Heart left ventricle (tissue), 16 donors: ENCODE results near the gene ABCC9. TPM values are rescaled to one million over a fixed set of nuclear protein-coding genes. Genes with fewer than 3 reads are reported as not detected.

Source experiments
- ATAC-seq, 4 donors: fragments of 200-7000 bp; cut with Tn5 transposase; one replicate each; pipeline ENCODE4 v1.9.1; 2020 to 2022; ENCODE audit warnings: moderate library complexity in 4 of 4, mild to moderate bottlenecking in 3 of 4, moderate number of reproducible peaks in 1 of 4
- DNase-seq, 5 donors: peaks; one replicate each; pipeline ENCODE4 v3.0.0-alpha.2; 2020
- H3K27ac ChIP-seq, 12 donors: fragments of 200-600 bp; sonication (generic) in 4 of 12; one replicate each; pipeline versions ENCODE4 v1.5.0 to v1.8.0; 2016 to 2022; ENCODE audit warnings: mild to moderate bottlenecking in 2 of 12
- H3K27me3 ChIP-seq, 9 donors: fragments of 200-600 bp; sonication (generic) in 2 of 9; one replicate each; pipeline versions ENCODE4 v1.5.1 to v1.8.0; 2016 to 2022; ENCODE audit warnings: mild to moderate bottlenecking in 3 of 9
- H3K36me3 ChIP-seq, 9 donors: fragments of 200-600 bp; sonication (generic) in 2 of 9; one replicate each; pipeline versions ENCODE4 v1.5.0 to v1.8.0; 2018 to 2022; ENCODE audit warnings: mild to moderate bottlenecking in 2 of 9
- H3K4me1 ChIP-seq, 12 donors: fragments of 200-600 bp; sonication (generic) in 4 of 12; one replicate each; pipeline versions ENCODE4 v1.5.0 to v1.8.0; 2016 to 2022; ENCODE audit warnings: mild to moderate bottlenecking in 3 of 12
- H3K4me3 ChIP-seq, 12 donors: fragments of 200-600 bp; sonication (generic) in 4 of 12; one replicate each; pipeline versions ENCODE4 v1.5.0 to v1.8.0; 2017 to 2022; ENCODE audit warnings: mild to moderate bottlenecking in 9 of 12, moderate library complexity in 4 of 12
- H3K9me3 ChIP-seq, 12 donors: fragments of 200-600 bp; sonication (generic) in 4 of 12; one replicate each; pipeline versions ENCODE4 v1.5.0 to v1.8.0; 2016 to 2022; ENCODE audit warnings: mild to moderate bottlenecking in 1 of 12
- POLR2A ChIP-seq, 2 donors: fragments of 450-650 bp; IDR thresholded peaks; one replicate each; pipeline ENCODE4 v1.6.1; 2017; ENCODE audit warnings: antibody characterized with exemption in 2 of 2, mild to moderate bottlenecking in 2 of 2, moderate library complexity in 2 of 2
- WGBS, 4 donors: extraction: QIAGEN DNeasy Blood & Tissue Kit in 2 of 4; methylation state at CpG; one replicate each; pipeline versions ENCODE4 v1.1.5 to v1.1.7; 2013 to 2018; 5-methylcytosine and 5-hydroxymethylcytosine counted together
- intact Hi-C, 10 donors: fragments of 100-400 bp; cut with DNase I; formaldehyde crosslinking; loops; one replicate each; pipeline versions ENCODE4 v1.11.1 to v1.14.2; 2022
- polyA plus RNA-seq, 2 donors: library from polyadenylated mRNA; stranded (reverse); fragments of 200-250 nt; gene quantifications; one replicate each; pipeline ENCODE4 v1.2.3, GENCODE V29; 2013
- total RNA-seq, 9 donors: library from RNA; depleted of rRNA in 2 of 9; stranded (reverse); fragments of >200 nt in 2 of 9; fragmentation: NEBNext Ultra II Directional in 3 of 9; extraction: Animal tissue kit (Norgen Biotek cat#: 25700) in 3 of 9; gene quantifications; one replicate each; pipeline versions ENCODE4 v1.1.0 to v1.2.4, GENCODE V29; 2016 to 2023
- TF ChIP-seq, protein P1 (sequence below), 12 donors: fragments of 200-600 bp; sonication (generic) in 4 of 12; IDR thresholded peaks; one replicate each; pipeline versions ENCODE4 v1.5.0 to v1.8.0; 2018 to 2022; ENCODE audit warnings: antibody characterized with exemption in 12 of 12, mild to moderate bottlenecking in 5 of 12
- donor health status: ischemic (EF 13 %, LVEDD 7.1; RV severe dilation, severe dysfunction).
- donor health status: healthy with polysubstance abuse.
- donor health status: DM: no; HTN: yes; CAD: no.
- donor health status: DM: no; HTN: no; CAD: no.
- donor health status: ischemic (EF 25% LVEDD 6.9; RV normal size, moderate dysfunction).
- donor health status: ischemic (EF 25% LVEDD 5.7; RV mildly dilated, moderate dysfunction).
- donor health status: healthy.
- donor health status: DM: yes; HTN: yes; CAD: no.
- donor health status: ischemic (EF 35%, LVEDD 5.7; RV mildly dilated, moderate dysfunction).
- donor health status: nonischemic (EF 11% LVEDD 7.7; RV severe dilation, severe dysfunction).
- donor health status: DM: yes; HTN: yes; CAD: no.
- donor health status: PGD.
- donor health status: ischemic (EF 29% LVEDD 5.4; RV normal size, mild dysfunction).
- donor health status: nonischemic (EF 23%, LVEDD 6.1; RV moderate dilation, normal function).

The ABCC9 gene
- total and polyA plus RNA-seq, 11 donors = 14.1 to 103 (median 70.8) TPM

DNA sequence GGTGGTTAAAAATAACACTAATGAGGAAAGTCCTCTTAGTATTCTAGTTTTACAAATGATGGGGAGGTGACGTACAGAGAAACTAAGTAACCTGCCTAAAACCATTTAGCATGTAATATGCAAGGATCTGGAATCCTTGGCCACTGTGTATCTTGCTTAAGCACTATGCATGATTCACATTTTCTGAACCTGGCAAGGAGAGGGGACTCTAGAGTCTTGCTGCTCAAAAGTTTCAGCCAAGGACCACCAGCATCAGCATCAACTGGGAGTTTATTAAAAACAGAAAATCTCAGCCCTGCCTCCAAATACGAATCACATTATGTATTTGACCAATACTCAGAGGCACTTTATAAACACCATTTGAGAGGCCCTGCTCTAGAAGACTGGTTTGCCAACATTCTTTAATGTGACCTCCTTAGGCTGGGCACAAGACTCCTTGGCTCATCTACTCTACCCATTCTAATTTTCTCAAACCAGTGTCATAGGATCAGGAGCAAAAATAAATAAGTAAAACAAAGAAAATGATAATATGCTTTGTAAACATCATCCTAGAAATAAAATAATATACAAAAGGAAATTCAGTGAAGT, 52.9 kb downstream of the ABCC9 start:
- 65 to 79% (median 71%) methylated on average over 2 of the region's 2 CpGs for WGBS, 4 donors
- Histone ChIP-seq H3K9me3 (no peaks in the 10 kb centered on the region), H3K4me3 (no peak overlapping the region), H3K36me3 (peaks cover 0 to 30% (median 0%) of the 10 kb centered on the region in 9 donors), H3K27ac (no peak overlapping the region), H3K27me3 (no peaks in the 10 kb centered on the region), H3K4me1 (peaks cover 0 to 52% (median 20%) of the 10 kb centered on the region in 12 donors)
- ATAC-seq (no peak), DNase-seq (no peak)
- intact Hi-C loops = loop anchor here in 1 of 10 donors (10.0 kb wide), 1 partner anchor 114 kb away; the partner anchor contains the start of gene KCNJ8
- TF ChIP-seq, protein P1, sequence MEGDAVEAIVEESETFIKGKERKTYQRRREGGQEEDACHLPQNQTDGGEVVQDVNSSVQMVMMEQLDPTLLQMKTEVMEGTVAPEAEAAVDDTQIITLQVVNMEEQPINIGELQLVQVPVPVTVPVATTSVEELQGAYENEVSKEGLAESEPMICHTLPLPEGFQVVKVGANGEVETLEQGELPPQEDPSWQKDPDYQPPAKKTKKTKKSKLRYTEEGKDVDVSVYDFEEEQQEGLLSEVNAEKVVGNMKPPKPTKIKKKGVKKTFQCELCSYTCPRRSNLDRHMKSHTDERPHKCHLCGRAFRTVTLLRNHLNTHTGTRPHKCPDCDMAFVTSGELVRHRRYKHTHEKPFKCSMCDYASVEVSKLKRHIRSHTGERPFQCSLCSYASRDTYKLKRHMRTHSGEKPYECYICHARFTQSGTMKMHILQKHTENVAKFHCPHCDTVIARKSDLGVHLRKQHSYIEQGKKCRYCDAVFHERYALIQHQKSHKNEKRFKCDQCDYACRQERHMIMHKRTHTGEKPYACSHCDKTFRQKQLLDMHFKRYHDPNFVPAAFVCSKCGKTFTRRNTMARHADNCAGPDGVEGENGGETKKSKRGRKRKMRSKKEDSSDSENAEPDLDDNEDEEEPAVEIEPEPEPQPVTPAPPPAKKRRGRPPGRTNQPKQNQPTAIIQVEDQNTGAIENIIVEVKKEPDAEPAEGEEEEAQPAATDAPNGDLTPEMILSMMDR (IDR thresholded peaks at IDR 0.05) = no peak

DNA sequence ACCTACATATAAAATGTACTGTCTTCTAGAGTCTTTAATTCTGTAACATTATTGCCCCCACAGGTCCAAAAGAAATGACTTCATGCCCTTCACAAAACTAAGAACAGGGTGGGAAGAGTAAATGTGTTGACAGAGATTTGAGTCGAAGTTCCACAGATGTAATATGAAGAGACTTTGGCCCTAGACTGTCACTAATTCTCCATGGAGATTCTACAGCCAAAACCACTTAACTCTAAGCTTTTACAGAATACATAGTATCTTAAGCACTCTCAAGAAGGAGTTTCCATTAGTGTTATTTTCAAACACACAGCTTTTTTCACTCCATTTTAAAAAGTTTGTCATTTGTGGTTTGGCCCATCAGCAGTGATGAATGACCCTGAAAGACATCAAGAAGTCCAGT, 56.3 kb downstream of the ABCC9 start:
- 18 to 28% (median 23%) methylated on average over 1 of the region's 1 CpG for WGBS, 4 donors
- Histone ChIP-seq H3K36me3 (peaks cover 0 to 24% (median 0%) of the 10 kb centered on the region in 9 donors), H3K4me3 (no peak overlapping the region), H3K4me1 (peaks cover 0 to 64% (median 17%) of the 10 kb centered on the region in 12 donors), H3K27me3 (no peaks in the 10 kb centered on the region), H3K27ac (peak overlapping the region in 11 of 12 donors; percentile 12 to 83 (median 42)), H3K9me3 (no peaks in the 10 kb centered on the region)
- ATAC-seq (peak in 2 of 4 donors; percentile 16 to 40), DNase-seq (no peak)
- intact Hi-C loops = loop anchor here in 4 of 10 donors (5.0 to 10.0 kb wide), 2 partner anchors 110 to 113 kb away; partner anchors contain the start of gene KCNJ8 (in 4 of the 4)
- no peak for TF ChIP-seq POLR2A (IDR thresholded peaks at IDR 0.05)
- TF ChIP-seq, protein P1 (IDR thresholded peaks at IDR 0.05) = no peak

GRCh38 chr12:21882635-21883034, 58.6 kb downstream of the ABCC9 start:
- peaks cover 0 to 64% (median 18%) of the 10 kb centered on the region in 12 donors for H3K4me1 ChIP-seq
- peak in 1 of 4 donors; percentile 39 for ATAC-seq
- 12 to 17% (median 15%) methylated on average over 4 of the region's 4 CpGs for WGBS, 4 donors

DNA sequence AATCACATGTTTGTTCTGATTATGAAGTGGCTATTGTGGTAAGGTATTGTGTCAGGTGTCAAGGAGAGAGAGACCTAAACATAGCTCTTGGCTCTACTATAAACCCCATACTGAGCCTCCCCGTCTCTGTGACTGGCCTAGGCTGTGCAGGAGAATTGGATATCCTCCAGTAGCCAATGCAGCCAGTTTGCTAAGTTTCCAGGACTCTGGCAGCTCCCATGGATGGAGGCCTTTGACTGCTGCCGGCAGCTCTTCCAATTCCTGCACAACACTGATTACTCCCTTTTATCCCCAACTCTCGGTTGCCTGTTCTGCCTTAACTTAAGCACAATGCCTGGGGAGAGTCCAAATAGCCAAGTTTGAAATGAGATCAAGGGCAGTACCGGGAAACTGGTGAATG, 59.3 kb downstream of the ABCC9 start:
- 18 to 40% (median 25%) methylated on average over 4 of the region's 4 CpGs for WGBS, 4 donors
- H3K4me1 ChIP-seq = peaks cover 0 to 70% (median 18%) of the 10 kb centered on the region in 12 donors
- peak overlapping the region; percentile 33 to 88 (median 78) for H3K27ac ChIP-seq
- peaks cover 0 to 6% (median 0%) of the 10 kb centered on the region in 9 donors for H3K36me3 ChIP-seq
- H3K9me3 ChIP-seq = no peaks in the 10 kb centered on the region
- peak; percentile 90 to 96 (median 92) for ATAC-seq
- peak in 4 of 5 donors; percentile 55 to 73 (median 66) for DNase-seq
- H3K27me3 ChIP-seq = no peaks in the 10 kb centered on the region
- TF ChIP-seq, protein P1 (IDR thresholded peaks at IDR 0.05) = no peak
- TF ChIP-seq POLR2A (IDR thresholded peaks at IDR 0.05) = no peak
- H3K4me3 ChIP-seq = peak overlapping the region in 1 of 12 donors; percentile 13
- intact Hi-C loops = loop anchor here in 4 of 10 donors (5.0 to 10.0 kb wide), 2 partner anchors 107 to 110 kb away; partner anchors contain the start of gene KCNJ8 (in 4 of the 4)

More at GRCh38 chr12:21882635-21883034, 58.6 kb downstream of the ABCC9 start:
- TF ChIP-seq, protein P1 (IDR thresholded peaks at IDR 0.05) = no peak
- TF ChIP-seq POLR2A (IDR thresholded peaks at IDR 0.05) = no peak
- Histone ChIP-seq H3K9me3 (no peaks in the 10 kb centered on the region), H3K4me3 (peak overlapping the region in 1 of 12 donors; percentile 13), H3K27me3 (no peaks in the 10 kb centered on the region), H3K27ac (peak overlapping the region; percentile 33 to 88 (median 78)), H3K36me3 (peaks cover 0 to 13% (median 0%) of the 10 kb centered on the region in 9 donors)
- DNase-seq = no peak
- intact Hi-C loops = loop anchor here in 4 of 10 donors (5.0 to 10.0 kb wide), 2 partner anchors 108 to 110 kb away; partner anchors contain the start of gene KCNJ8 (in 4 of the 4)
